GM18868 (cell line): ENCODE measurements around the gene KCNK2.

Experiments used
- ATAC-seq: cut with Tn5 transposase; IDR thresholded peaks from one replicate; pipeline ENCODE4 v1.9.1; 2021; ENCODE audit warnings: mild to moderate bottlenecking, moderate library complexity; ENCODE audit not compliant: unreplicated experiment

KCNK2 gene

GRCh38 chr1:215251428-215251827, 168.9 kb downstream of the KCNK2 start:
- ATAC-seq: no peak

GRCh38 chr1:215252164-215252563, 169.6 kb downstream of the KCNK2 start:
- ATAC-seq: no peak

- ATAC-seq: no peak
Observed at GRCh38 chr1:215256936-215257679, 174.6 kb downstream of the KCNK2 start.

- ATAC-seq: no peak
Observed at GRCh38 chr1:215260711-215261110, 178.2 kb downstream of the KCNK2 start.

GRCh38 chr1:215262106-215262505, 179.6 kb downstream of the KCNK2 start:
- ATAC-seq: no peak

- ATAC-seq: no peak
Observed at GRCh38 chr1:215263636-215264035, 181.1 kb downstream of the KCNK2 start.

- ATAC-seq: no peak
Observed at GRCh38 chr1:215264649-215265048, 182.1 kb downstream of the KCNK2 start.

- ATAC-seq: no peak
Observed at GRCh38 chr1:215267495-215267894, 185.0 kb downstream of the KCNK2 start.

- ATAC-seq: no peak
Observed at GRCh38 chr1:215269955-215270354, 187.4 kb downstream of the KCNK2 start.

- no peak for ATAC-seq
Observed at GRCh38 chr1:215273838-215274516, 191.4 kb downstream of the KCNK2 start.

- no peak for ATAC-seq
Observed at GRCh38 chr1:215276582-215276981, 194.0 kb downstream of the KCNK2 start.

GRCh38 chr1:215277532-215277931, 195.0 kb downstream of the KCNK2 start:
- ATAC-seq: no peak

- no peak for ATAC-seq
Observed at GRCh38 chr1:215279682-215280081, 197.1 kb downstream of the KCNK2 start.

GRCh38 chr1:215282557-215282956, 200.0 kb downstream of the KCNK2 start:
- ATAC-seq: no peak

- no peak for ATAC-seq
Observed at GRCh38 chr1:215285013-215285800, 202.7 kb downstream of the KCNK2 start.
